Loucy (cell line): Measurements from ENCODE around the gene PRPS1.

Experiments
- CTCF ChIP-seq: fragments of 200-600 bp; sonication (generic); conservative IDR thresholded peaks from 2 replicates; pipeline ENCODE4 v1.5.1; 2014; ENCODE audit warnings: mild to moderate bottlenecking, antibody characterized with exemption, low read length
- EZH2phosphoT487 ChIP-seq: fragments of 200-600 bp; IDR thresholded peaks from 2 replicates; pipeline ENCODE4 v1.6.1; 2018; ENCODE audit warnings: antibody characterized with exemption, mild to moderate bottlenecking, moderate library complexity, borderline replicate concordance

DNA sequence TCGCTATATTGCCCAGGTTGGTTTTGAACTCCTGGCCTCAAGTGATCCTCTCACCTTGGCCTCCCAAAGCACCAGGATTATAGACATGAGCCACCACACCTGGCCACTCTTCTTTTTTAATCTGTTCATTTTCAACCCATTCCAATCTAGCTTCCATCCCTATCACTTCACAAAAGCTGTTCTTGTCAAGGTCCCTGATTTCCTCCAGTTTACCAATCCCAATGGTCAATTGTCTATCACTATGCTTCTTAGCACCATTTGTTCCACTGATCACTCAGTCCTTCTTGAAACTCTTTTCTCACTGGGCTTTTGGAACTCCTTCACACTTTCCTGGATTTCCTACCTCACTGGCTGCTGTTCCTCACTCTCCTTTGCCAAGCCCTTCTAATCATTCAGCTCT, 38.6 kb downstream of the PRPS1 start:
- TF ChIP-seq CTCF (no peak), EZH2phosphoT487 (no peak)
